ENCODE measurements around the gene EBF3.

EBF3 gene

DNA sequence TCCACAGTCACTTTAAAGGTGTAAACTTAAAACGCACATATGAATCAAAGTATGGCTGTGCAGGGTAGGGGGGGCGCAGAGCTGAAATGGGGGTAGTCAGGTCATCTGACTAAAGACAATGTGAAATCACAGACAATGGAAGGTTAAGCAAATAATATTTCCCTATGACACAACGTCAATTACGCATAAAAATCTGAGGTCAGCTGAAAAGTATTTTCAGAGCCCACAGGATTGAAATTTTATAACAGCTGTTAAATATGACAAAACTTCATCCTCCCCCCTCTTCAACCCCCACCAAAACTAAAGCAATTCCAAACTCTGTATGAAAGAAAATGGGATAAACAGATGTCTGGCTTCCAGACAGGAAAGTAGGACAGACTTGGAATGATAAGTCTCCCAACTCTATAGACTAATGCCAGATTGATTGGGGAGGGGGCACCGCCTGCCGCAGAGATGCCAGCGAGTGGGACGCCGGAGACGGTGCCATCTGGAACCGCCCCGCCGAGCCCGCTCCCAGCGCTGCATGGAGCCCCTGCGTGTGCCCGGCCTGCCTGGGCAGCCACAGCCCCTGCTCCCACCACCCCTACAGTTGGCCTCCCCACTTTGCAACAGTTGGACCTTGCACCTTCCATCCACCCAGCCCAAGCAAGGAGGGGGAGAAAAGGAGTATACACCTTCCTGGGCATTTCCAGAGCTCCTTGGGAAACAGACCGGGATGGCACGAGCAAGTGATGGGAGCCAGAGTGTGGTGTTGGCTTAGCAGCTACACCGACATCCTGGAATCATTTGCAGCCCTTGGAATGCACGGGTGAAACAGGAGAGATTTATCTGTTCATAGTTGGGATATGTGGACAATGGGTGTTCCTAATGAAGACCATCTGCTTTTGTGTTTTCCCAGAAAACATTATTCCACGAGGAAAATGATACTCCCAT, 10.7 kb downstream of the EBF3 start:
- no peak for DNase-seq (ENCODE audit: extremely low read depth, low read depth)
- H3K4me3 ChIP-seq (replicated peaks; ENCODE audit: low read depth, low read length) = no peak overlapping the region
- TF ChIP-seq, protein P1, sequence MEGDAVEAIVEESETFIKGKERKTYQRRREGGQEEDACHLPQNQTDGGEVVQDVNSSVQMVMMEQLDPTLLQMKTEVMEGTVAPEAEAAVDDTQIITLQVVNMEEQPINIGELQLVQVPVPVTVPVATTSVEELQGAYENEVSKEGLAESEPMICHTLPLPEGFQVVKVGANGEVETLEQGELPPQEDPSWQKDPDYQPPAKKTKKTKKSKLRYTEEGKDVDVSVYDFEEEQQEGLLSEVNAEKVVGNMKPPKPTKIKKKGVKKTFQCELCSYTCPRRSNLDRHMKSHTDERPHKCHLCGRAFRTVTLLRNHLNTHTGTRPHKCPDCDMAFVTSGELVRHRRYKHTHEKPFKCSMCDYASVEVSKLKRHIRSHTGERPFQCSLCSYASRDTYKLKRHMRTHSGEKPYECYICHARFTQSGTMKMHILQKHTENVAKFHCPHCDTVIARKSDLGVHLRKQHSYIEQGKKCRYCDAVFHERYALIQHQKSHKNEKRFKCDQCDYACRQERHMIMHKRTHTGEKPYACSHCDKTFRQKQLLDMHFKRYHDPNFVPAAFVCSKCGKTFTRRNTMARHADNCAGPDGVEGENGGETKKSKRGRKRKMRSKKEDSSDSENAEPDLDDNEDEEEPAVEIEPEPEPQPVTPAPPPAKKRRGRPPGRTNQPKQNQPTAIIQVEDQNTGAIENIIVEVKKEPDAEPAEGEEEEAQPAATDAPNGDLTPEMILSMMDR (IDR thresholded peaks at IDR 0.05; ENCODE audit: low read depth, low read length, missing control alignments) = no peak

DNA sequence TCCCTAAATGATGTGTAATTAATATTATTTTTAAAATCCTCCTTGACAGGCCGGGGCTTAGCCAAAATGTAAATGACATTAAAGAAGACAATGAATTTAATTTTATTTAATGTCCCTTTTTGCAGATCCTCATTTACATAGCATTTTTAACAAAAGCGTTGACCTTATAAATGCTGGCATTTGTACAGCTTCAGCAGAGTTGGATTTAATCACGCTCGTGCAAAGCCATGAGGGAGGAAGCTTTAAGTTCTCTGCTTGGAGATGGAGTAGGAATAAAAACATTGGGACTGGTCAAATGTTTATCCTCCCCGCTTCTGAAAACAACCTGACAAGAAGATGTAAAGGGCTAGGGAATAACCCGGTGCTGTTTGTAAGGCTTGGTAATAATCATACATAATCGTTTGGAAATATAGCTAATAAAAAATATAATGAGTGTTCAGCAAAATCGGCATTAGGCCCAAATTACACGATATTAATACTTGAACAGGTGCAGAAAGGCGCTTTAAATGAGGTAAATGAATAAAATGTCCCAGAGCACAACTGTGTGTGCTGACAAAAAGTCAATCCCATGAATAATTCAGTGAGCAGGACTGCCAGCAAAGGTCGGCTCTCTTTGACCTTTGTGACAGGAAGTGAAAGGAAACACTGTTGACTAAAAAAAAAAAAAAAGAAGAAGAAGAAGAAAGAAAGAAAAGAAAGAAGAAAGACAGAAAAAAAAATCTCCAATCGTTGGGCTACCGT, 11.5 kb downstream of the EBF3 start:
- TF ChIP-seq, protein P1 (IDR thresholded peaks at IDR 0.05; ENCODE audit: low read depth, low read length, missing control alignments) = no peak
- no peak for DNase-seq (ENCODE audit: extremely low read depth, low read depth)
- H3K4me3 ChIP-seq (replicated peaks; ENCODE audit: low read depth, low read length) = no peak overlapping the region

DNA sequence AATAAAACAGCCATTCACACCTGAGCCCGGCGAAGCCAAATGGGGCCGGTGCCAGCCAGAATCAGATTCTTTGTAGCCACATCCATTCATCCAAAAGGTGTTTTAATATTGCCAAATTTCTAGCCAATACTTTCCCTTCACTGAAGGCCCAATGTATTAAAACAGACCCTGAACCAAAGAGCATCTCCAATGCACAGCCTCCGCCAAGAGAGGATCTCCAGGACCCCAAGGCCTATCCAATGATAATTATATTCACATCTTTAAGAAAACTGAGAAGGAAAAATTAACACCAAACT, 12.2 kb downstream of the EBF3 start:
- no peak overlapping the region for H3K4me3 ChIP-seq (replicated peaks; ENCODE audit: low read depth, low read length)
- no peak for DNase-seq (ENCODE audit: extremely low read depth, low read depth)
- TF ChIP-seq, protein P1 (IDR thresholded peaks at IDR 0.05; ENCODE audit: low read depth, low read length, missing control alignments) = no peak

DNA sequence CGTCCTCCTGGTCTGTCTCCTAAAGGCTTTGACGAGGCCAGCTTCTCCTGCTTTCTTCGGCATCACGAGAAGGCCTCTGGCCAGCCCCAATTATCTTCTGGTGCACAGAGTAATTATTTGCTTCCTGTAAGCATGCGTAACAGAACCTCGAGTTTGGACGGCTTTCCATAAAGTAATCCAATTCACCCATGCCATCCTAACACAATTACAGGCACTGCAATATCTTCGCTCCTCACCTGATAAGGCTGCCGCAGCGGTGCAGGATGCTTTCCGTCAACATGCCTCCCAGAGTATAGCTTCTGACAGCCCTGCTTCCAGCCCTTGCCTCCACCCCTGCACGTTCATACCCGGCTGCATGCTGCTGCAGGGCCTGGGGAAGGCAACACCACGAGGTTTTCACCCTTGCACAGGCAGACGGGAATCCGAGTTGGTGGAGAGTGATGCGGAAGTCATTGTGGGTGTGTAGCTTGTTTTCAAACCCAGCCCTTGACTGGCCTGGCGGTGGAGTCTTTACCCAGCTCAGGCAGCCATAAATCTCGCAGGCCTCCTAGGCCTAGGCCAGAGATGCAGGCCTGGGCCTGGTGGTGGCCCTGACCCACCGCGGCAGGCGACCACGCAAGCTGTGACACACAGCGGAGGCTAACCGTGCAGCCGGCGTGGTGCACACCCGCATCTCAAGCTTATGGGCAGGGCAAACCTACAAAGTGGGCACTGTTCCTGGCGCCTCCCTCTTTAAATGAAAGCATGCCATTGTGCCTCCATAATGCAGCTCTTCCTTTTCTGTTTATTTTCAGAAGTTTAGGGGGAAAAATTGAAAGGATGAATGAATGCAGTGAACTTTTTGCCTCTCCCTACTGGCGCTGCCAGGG, 12.7 kb downstream of the EBF3 start:
- TF ChIP-seq, protein P1 (IDR thresholded peaks at IDR 0.05; ENCODE audit: low read depth, low read length, missing control alignments) = no peak
- no peak overlapping the region for H3K4me3 ChIP-seq (replicated peaks; ENCODE audit: low read depth, low read length)
- DNase-seq (ENCODE audit: extremely low read depth, low read depth) = no peak

DNA sequence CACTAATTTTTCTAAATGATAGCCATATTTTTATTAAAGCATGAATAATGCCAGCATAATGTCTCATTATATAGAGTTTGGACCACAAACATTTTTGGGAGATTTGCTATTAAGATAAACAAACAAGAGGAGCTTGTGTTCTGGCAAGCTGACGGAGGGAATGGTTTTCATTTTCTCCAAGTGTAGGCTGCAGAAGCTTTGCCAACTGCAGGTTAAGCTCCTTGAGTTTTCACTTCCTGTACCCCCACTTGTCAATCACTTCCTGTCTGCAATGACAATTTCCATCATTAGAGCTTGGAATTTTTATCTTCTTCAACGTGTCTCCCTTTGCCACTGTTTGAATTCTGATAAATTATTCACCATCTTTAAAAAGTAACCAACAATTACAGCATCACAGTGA, 13.4 kb downstream of the EBF3 start:
- no peak overlapping the region for H3K4me3 ChIP-seq (replicated peaks; ENCODE audit: low read depth, low read length)
- TF ChIP-seq, protein P1 (IDR thresholded peaks at IDR 0.05; ENCODE audit: low read depth, low read length, missing control alignments) = no peak
- DNase-seq (ENCODE audit: extremely low read depth, low read depth) = no peak

DNA sequence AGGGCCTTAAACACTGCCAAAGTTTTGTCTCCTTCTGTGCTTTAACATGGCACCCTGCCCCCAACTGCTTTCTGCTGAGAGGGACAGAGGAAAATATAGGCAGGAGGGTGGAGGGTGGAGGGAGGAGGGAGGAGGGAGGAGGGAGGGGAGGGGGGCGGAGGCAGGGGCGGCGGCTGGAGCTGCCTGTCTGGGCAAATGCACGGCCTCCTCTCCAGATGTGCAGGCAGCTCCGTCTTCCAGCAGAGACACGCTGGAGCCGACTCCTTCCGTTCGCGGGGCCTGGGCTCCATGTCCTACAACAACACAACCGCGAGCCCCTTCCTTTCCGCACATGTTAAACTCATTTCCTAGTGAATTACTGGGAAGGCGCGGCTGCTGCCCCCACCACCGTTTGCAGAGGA, 14.2 kb downstream of the EBF3 start:
- H3K4me3 ChIP-seq (replicated peaks; ENCODE audit: low read depth, low read length) = no peak overlapping the region
- TF ChIP-seq, protein P1 (IDR thresholded peaks at IDR 0.05; ENCODE audit: low read depth, low read length, missing control alignments) = no peak
- no peak for DNase-seq (ENCODE audit: extremely low read depth, low read depth)
